ENCODE results near the gene TMEM218.

- TF ChIP-seq CTCF (IDR thresholded peaks at IDR 0.05) (no peak), POLR2A (IDR thresholded peaks at IDR 0.05) (no peak)
These were observed 454 bp downstream of the TMEM218 start for GRCh38 chr11:125111001-125111342.
